GM12878 (cell line): ENCODE results near the gene DKK3. TPM values are rescaled to one million over a fixed set of nuclear protein-coding genes. Genes with fewer than 3 reads are reported as not detected.

Experiments used
- ATAC-seq: fragments of 200-7000 bp; cut with Tn5 transposase; 3 replicates; pipeline ENCODE4 v1.9.1; 2020; ENCODE audit warnings: mild to moderate bottlenecking, moderate library complexity
- BruUV-seq: library from RNA; stranded (reverse); fragments of 400-500 nt; replicated peaks from 2 replicates; lab custom pipeline; 2021; lab: Mats Ljungman, UMichigan
- CTCF ChIA-PET: fragments of 300-600 bp; sonication (Branson Sonifier 250); formaldehyde crosslinking; extraction: SDS; loops from one replicate; lab custom pipeline; 2021; ENCODE audit warnings: inconsistent platforms; lab: Yijun Ruan, JAX
- POLR2A ChIA-PET: fragments of 350-600 bp; formaldehyde crosslinking; extraction: SDS; loops from one replicate; lab custom pipeline; 2021; ENCODE audit warnings: inconsistent platforms; lab: Charles Lee
- RAD21 ChIA-PET: fragments of 300-600 bp; sonication (Branson Sonifier 250); formaldehyde crosslinking; loops from one replicate; lab custom pipeline; 2023; ENCODE audit warnings: antibody characterized with exemption; ENCODE audit not compliant: unreplicated experiment; lab: Charles Lee
- SMC1A ChIA-PET: fragments of 300-600 bp; sonication (Branson Sonifier 250); formaldehyde crosslinking; loops from one replicate; lab custom pipeline; 2023; ENCODE audit not compliant: unreplicated experiment, uncharacterized antibody; lab: Charles Lee
- DNase-seq: peaks from one replicate; pipeline ENCODE4 v3.0.0-alpha.2; 2011; ENCODE audit warnings: low read depth, low spot score
- FAIRE-seq: peaks from 3 replicates; lab custom pipeline; 2011; peaks lifted over from hg19 to GRCh38; lab: Jason Lieb, UNC
- H2AFZ ChIP-seq: 2 replicates; pipeline ENCODE4 v1.6.0; 2011; ENCODE audit warnings: low read depth, low read length, control low read depth; ENCODE audit not compliant: control insufficient read depth
- H3K27ac ChIP-seq: 2 replicates; pipeline ENCODE4 v1.5.1; 2011; ENCODE audit warnings: control low read depth; ENCODE audit not compliant: control insufficient read depth, insufficient read depth
- H3K27me3 ChIP-seq, 2 experiments: replicated peaks in 1 of 2; 2 replicates each; pipeline versions ENCODE4 v1.6.0 to v1.6.1; 2011; ENCODE audit warnings: low read length in 1 of 2; ENCODE audit not compliant: control insufficient read depth in 2 of 2, insufficient read depth in 2 of 2
- H3K36me3 ChIP-seq, 2 experiments: 2 replicates each; pipeline ENCODE4 v1.5.1; 2011; ENCODE audit warnings: low read length in 1 of 2; ENCODE audit not compliant: control insufficient read depth in 2 of 2, insufficient read depth in 2 of 2
- H3K4me1 ChIP-seq: 2 replicates; pipeline ENCODE4 v1.6.1; 2011; ENCODE audit warnings: mild to moderate bottlenecking, low read length, moderate library complexity, mixed read lengths; ENCODE audit not compliant: control insufficient read depth, insufficient read depth
- H3K4me2 ChIP-seq: 2 replicates; pipeline ENCODE4 v1.6.0; 2011; ENCODE audit warnings: control low read depth; ENCODE audit not compliant: control insufficient read depth, insufficient read depth
- H3K4me3 ChIP-seq: fragments of 200-600 bp; sonication (generic); 2 replicates; pipeline ENCODE4 v1.5.1; 2016
- H3K79me2 ChIP-seq: 2 replicates; pipeline ENCODE4 v1.6.0; 2011; ENCODE audit warnings: low read length; ENCODE audit not compliant: control insufficient read depth, insufficient read depth
- H3K9ac ChIP-seq: 2 replicates; pipeline ENCODE4 v1.8.0; 2011; ENCODE audit warnings: low read length, control low read depth, mixed read lengths; ENCODE audit not compliant: control insufficient read depth, insufficient read depth
- H3K9me3 ChIP-seq: replicated peaks from 3 replicates; pipeline ENCODE4 v1.5.1; 2011; ENCODE audit warnings: mild to moderate bottlenecking, low read length; ENCODE audit not compliant: control insufficient read depth, insufficient read depth
- H4K20me1 ChIP-seq: 2 replicates; pipeline ENCODE4 v1.6.0; 2011; ENCODE audit not compliant: control insufficient read depth, insufficient read depth
- ATF7 ChIP-seq: fragments of 450-650 bp; IDR thresholded peaks from 2 replicates; pipeline ENCODE4 v1.6.1; 2016; ENCODE audit warnings: low read depth, mild to moderate bottlenecking
- E4F1 ChIP-seq: fragments of 450-650 bp; IDR thresholded peaks from 2 replicates; pipeline ENCODE4 v1.6.1; 2018; ENCODE audit warnings: borderline replicate concordance, mild to moderate bottlenecking; ENCODE audit not compliant: partially characterized antibody
- EP300 ChIP-seq, 2 experiments: fragments of 150-350 bp in 1 of 2; IDR thresholded peaks; 2 replicates each; pipeline ENCODE4 v1.6.1; 2011 to 2012; ENCODE audit warnings: low read depth in 2 of 2, low read length in 2 of 2, borderline replicate concordance in 1 of 2, improper control_type of control experiment in 1 of 2, inconsistent platforms in 1 of 2; ENCODE audit not compliant: control insufficient read depth in 1 of 2
- ESRRA ChIP-seq: IDR thresholded peaks from 2 replicates; pipeline ENCODE4 v1.6.1; 2012; ENCODE audit warnings: mild to moderate bottlenecking, low read length, improper control_type of control experiment
- FOXK2 ChIP-seq: fragments of 450-650 bp; IDR thresholded peaks from 2 replicates; pipeline ENCODE4 v1.6.1; 2017; ENCODE audit warnings: mild to moderate bottlenecking, moderate library complexity
- GATAD2B ChIP-seq: fragments of 450-650 bp; conservative IDR thresholded peaks from 2 replicates; pipeline ENCODE4 v1.6.1; 2017; ENCODE audit warnings: low read depth, mild to moderate bottlenecking, moderate library complexity
- HCFC1 ChIP-seq: fragments of 150-350 bp; IDR thresholded peaks from 2 replicates; pipeline ENCODE4 v1.6.1; 2014; ENCODE audit warnings: low read length
- IKZF1 ChIP-seq: fragments of 450-650 bp; conservative IDR thresholded peaks from 2 replicates; pipeline ENCODE4 v1.6.1; 2017; ENCODE audit warnings: antibody characterized with exemption, mild to moderate bottlenecking
- KAT2A ChIP-seq: conservative IDR thresholded peaks from 2 replicates; pipeline ENCODE4 v1.6.1; 2011; ENCODE audit warnings: low read depth, low read length; ENCODE audit not compliant: control insufficient read depth
- MEF2A ChIP-seq: IDR thresholded peaks from 2 replicates; pipeline ENCODE4 v1.6.1; 2011; ENCODE audit warnings: low read depth, mild to moderate bottlenecking, low read length, moderate library complexity; ENCODE audit not compliant: insufficient read depth
- NFYA ChIP-seq: IDR thresholded peaks from 2 replicates; pipeline ENCODE4 v1.6.1; 2011; ENCODE audit warnings: low read depth, mild to moderate bottlenecking, low read length, improper control_type of control experiment, borderline replicate concordance
- RCOR1 ChIP-seq: conservative IDR thresholded peaks from 2 replicates; pipeline ENCODE4 v1.6.1; 2012; ENCODE audit warnings: low read depth, low read length, improper control_type of control experiment
- RELB ChIP-seq: fragments of 450-650 bp; IDR thresholded peaks from 2 replicates; pipeline ENCODE4 v1.6.1; 2017; ENCODE audit warnings: low read depth, mild to moderate bottlenecking, moderate library complexity
- STAT3 ChIP-seq: IDR thresholded peaks from 2 replicates; pipeline ENCODE4 v1.6.1; 2011; ENCODE audit warnings: low read depth, low read length, improper control_type of control experiment
- TCF7 ChIP-seq: IDR thresholded peaks from 2 replicates; pipeline ENCODE4 v1.6.1; 2014; ENCODE audit warnings: antibody characterized with exemption, borderline replicate concordance
- ZBTB40 ChIP-seq: fragments of 450-650 bp; IDR thresholded peaks from 2 replicates; pipeline ENCODE4 v1.6.1; 2016; ENCODE audit warnings: mild to moderate bottlenecking, moderate library complexity, borderline replicate concordance
- WGBS: methylation state at CpG from one replicate; pipeline ENCODE4 v1.1.6; 2016; ENCODE audit warnings: low lambda C conversion rate; ENCODE audit not compliant: insufficient replicate concordance, insufficient coverage; ENCODE audit errors: missing lambda C conversion rate; 5-methylcytosine and 5-hydroxymethylcytosine counted together
- in situ Hi-C: fragments of 300-500 bp; cut with MboI; formaldehyde crosslinking; loops from 9 replicates; pipeline ENCODE4 v1.14.3; 2018; ENCODE audit warnings: mixed read lengths
- intact Hi-C: fragments of 100-400 bp; cut with micrococcal nuclease; formaldehyde crosslinking; loops from one replicate; pipeline ENCODE4 v1.14.2; 2022; ENCODE audit not compliant: unreplicated experiment
- polyA plus RNA-seq, 11 experiments: library from polyadenylated mRNA; depleted of rRNA in 4 of 11; unstranded in 6 of 11; stranded (reverse) in 5 of 11; fragments of >200 nt; fragmentation: Nextera tagmentation in 4 of 11; fragmentation: Illumina TruSeq in 1 of 11; extraction: Ambion mirVana in 4 of 11; extraction: Trizol in 1 of 11; gene quantifications; 1 replicate in 1 of 11; 2 replicates in 10 of 11; pipeline versions ENCODE4 v1.2.1 to v1.2.3, GENCODE V29; 2011 to 2016; ENCODE audit warnings: inconsistent platforms in 2 of 11, missing spikeins in 2 of 11, low read depth in 1 of 11
- total RNA-seq, 4 experiments: library from RNA; depleted of rRNA in 3 of 4; stranded (reverse); fragments of >200 nt in 3 of 4; fragmentation: Illumina TruSeq in 1 of 4; extraction: Trizol in 1 of 4; gene quantifications; 2 replicates each; pipeline versions ENCODE4 v1.2.1 to v1.2.3, GENCODE V29; 2013 to 2021

The DKK3 gene
- total and polyA plus RNA-seq, 10 of the 15 experiments (the other 5 are each of a cell fraction or from before 2014, with no cell fraction given), result 0.07 to 0.16 (median 0.15) TPM; not detected in 7

DNA sequence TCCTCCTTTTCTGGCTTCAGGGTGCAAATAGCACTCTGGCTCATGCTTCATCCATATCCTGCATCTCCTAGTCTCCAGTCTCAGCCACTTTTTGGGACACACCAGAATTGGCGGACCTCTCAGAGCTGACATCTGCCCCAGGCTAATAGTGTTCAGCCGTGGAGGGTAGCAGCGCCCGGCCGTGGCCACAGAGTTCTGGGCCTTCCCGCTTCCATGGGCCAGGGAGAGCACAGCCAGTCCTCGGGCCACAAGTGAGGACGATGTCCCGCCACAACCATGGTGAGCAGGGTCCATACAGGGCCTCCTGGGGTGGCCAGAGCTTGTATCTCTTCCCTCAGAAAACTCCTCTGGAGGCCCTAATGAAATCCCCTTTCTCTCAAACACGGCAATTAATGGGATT, 26.0 kb downstream of the DKK3 start (continued):
- TF ChIP-seq ZBTB40, result no peak
- no peak for TF ChIP-seq GATAD2B
- no peak for TF ChIP-seq HCFC1
- no peak for TF ChIP-seq RCOR1
- no peak for TF ChIP-seq EP300 (IDR thresholded peaks at IDR 0.05; ENCODE audit: borderline replicate concordance in 1 of 2, control insufficient read depth in 1 of 2, low read depth in 2 of 2, low read length in 2 of 2)
- no peak for TF ChIP-seq STAT3

GRCh38 chr11:11981840-11982239, 26.6 kb downstream of the DKK3 start:
- no TSS peak for BruUV-seq
- CTCF ChIA-PET, result no interaction called here
- WGBS, result 29% methylated on average over 6 of the region's 6 CpGs
- TF ChIP-seq ESRRA (no peak), NFYA (no peak), RELB (no peak), KAT2A (no peak), IKZF1 (no peak), FOXK2 (no peak), ATF7 (no peak), E4F1 (no peak), TCF7 (no peak), MEF2A (no peak)

More at GRCh38 chr11:11981840-11982239, 26.6 kb downstream of the DKK3 start:
- intact Hi-C loops, result no loop called here
- Histone ChIP-seq H3K27ac (no peak overlapping the region), H2AFZ (no peak overlapping the region), H3K4me2 (no peak overlapping the region), H3K79me2 (no peaks in the 10 kb centered on the region), H3K36me3 (no peaks in the 10 kb centered on the region), H4K20me1 (no peaks in the 10 kb centered on the region), H3K9ac (no peak overlapping the region), H3K4me1 (no peaks in the 10 kb centered on the region), H3K9me3 (no peaks in the 10 kb centered on the region), H3K4me3 (no peak overlapping the region), H3K27me3 (peaks cover 0 to 1% of the 10 kb centered on the region in 2 experiments; a peak in 1 of 4 replicates)
- in situ Hi-C loops, result no loop called here
- ChIA-PET RAD21 (no interaction called here), POLR2A (no interaction called here), SMC1A (no interaction called here)
- ATAC-seq, result no peak
- no peak for FAIRE-seq
- DNase-seq, result no peak
